Gastrocnemius medialis (tissue), 4 donors: Measurements from ENCODE around the gene AKAP6. TPM values are rescaled to one million over a fixed set of nuclear protein-coding genes. Genes with fewer than 3 reads are reported as not detected.

Experiments
- ATAC-seq, 2 donors: fragments of 150-250 bp; one replicate each; pipeline ENCODE4 v1.9.1; 2016
- DNase-seq, 2 donors: peaks; one replicate each; pipeline ENCODE4 v3.0.0-alpha.2; 2019
- H3K27ac ChIP-seq, 4 donors: fragments of 200-600 bp; sonication (generic); 1 replicate in 1 of 4; 2 replicates in 3 of 4; pipeline ENCODE4 v1.5.1; 2016 to 2018; ENCODE audit warnings: mild to moderate bottlenecking in 2 of 4, moderate library complexity in 1 of 4
- H3K27me3 ChIP-seq, 3 donors: fragments of 200-600 bp; sonication (generic) in 2 of 3; 1 replicate in 1 of 3; 2 replicates in 2 of 3; pipeline versions ENCODE4 v1.5.1 to v1.6.0; 2016 to 2019; ENCODE audit warnings: mild to moderate bottlenecking in 1 of 3, moderate library complexity in 1 of 3
- H3K36me3 ChIP-seq, 2 donors: fragments of 200-600 bp; sonication (generic) in 1 of 2; one replicate each; pipeline ENCODE4 v1.5.1; 2017 to 2018
- H3K4me1 ChIP-seq, 2 donors: fragments of 200-600 bp; sonication (generic) in 1 of 2; one replicate each; pipeline ENCODE4 v1.5.1; 2016 to 2017; ENCODE audit warnings: mild to moderate bottlenecking in 2 of 2
- H3K4me3 ChIP-seq, 4 donors: fragments of 200-600 bp; sonication (generic) in 3 of 4; 1 replicate in 1 of 4; 2 replicates in 3 of 4; pipeline ENCODE4 v1.5.1; 2016 to 2019; ENCODE audit warnings: mild to moderate bottlenecking in 2 of 4
- H3K9me3 ChIP-seq, 3 donors: fragments of 200-600 bp; sonication (generic) in 2 of 3; 1 replicate in 1 of 3; 2 replicates in 2 of 3; pipeline ENCODE4 v1.5.1; 2016 to 2019
- POLR2A ChIP-seq, 2 donors: fragments of 450-650 bp; IDR thresholded peaks; one replicate each; pipeline ENCODE4 v1.6.1; 2017; ENCODE audit warnings: antibody characterized with exemption in 2 of 2, mild to moderate bottlenecking in 2 of 2, moderate library complexity in 2 of 2
- in situ Hi-C, 4 donors: fragments of 200-750 bp; cut with MboI; loops; one replicate each; pipeline versions ENCODE4 v1.15.0 to v1.8.0; 2017; ENCODE audit warnings: low sequenced_read_pairs in 4 of 4
- intact Hi-C: fragments of 100-400 bp; cut with DNase I; formaldehyde crosslinking; loops from one replicate; pipeline ENCODE4 v1.15.1; 2023; ENCODE audit warnings: low total_unique reads
- total RNA-seq, 4 donors: library from RNA; depleted of rRNA; stranded (reverse); fragments of >200 nt; gene quantifications; one replicate each; pipeline versions ENCODE4 v1.1.0 to v1.2.3, GENCODE V29; 2016
- TF ChIP-seq, protein P1 (sequence below), 5 experiments: fragments of 450-650 bp in 3 of 5; fragments of 200-600 bp in 2 of 5; sonication (generic) in 2 of 5; IDR thresholded peaks in 4 of 5; conservative IDR thresholded peaks in 1 of 5; 1 replicate in 4 of 5; 2 replicates in 1 of 5; pipeline ENCODE4 v1.5.1; 2016 to 2019; ENCODE audit warnings: antibody characterized with exemption in 5 of 5, mild to moderate bottlenecking in 3 of 5, moderate library complexity in 3 of 5

Gene AKAP6
- total RNA-seq, 4 donors from 2014 or later, result 23.2 to 59.2 (median 32.1) TPM

DNA sequence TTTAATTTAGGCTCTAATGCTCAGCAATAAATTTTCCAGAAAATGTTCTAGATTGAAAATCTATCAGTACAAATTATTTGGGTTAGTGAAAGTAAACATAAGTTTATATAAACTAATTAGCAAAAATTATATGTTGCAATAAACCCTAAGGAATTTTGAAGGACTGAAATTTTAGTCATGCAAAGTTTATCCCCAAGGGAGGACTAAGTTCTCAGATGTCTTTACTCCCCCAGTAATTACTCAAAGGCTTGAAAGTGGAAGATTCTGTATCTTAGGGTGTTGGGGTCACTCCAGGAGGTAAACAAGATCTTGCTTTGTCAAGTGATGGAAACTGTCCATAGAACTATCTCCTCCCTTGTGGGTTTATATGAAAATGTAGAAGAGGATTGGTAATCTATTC lies 183.7 kb downstream of the AKAP6 start:
- ATAC-seq (no peak), DNase-seq (no peak)
- no peak for TF ChIP-seq POLR2A (IDR thresholded peaks at IDR 0.05)
- TF ChIP-seq, protein P1, sequence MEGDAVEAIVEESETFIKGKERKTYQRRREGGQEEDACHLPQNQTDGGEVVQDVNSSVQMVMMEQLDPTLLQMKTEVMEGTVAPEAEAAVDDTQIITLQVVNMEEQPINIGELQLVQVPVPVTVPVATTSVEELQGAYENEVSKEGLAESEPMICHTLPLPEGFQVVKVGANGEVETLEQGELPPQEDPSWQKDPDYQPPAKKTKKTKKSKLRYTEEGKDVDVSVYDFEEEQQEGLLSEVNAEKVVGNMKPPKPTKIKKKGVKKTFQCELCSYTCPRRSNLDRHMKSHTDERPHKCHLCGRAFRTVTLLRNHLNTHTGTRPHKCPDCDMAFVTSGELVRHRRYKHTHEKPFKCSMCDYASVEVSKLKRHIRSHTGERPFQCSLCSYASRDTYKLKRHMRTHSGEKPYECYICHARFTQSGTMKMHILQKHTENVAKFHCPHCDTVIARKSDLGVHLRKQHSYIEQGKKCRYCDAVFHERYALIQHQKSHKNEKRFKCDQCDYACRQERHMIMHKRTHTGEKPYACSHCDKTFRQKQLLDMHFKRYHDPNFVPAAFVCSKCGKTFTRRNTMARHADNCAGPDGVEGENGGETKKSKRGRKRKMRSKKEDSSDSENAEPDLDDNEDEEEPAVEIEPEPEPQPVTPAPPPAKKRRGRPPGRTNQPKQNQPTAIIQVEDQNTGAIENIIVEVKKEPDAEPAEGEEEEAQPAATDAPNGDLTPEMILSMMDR (IDR thresholded peaks at IDR 0.05 in 4 of 5, conservative IDR thresholded peaks at IDR 0.05 in 1 of 5), result no peak
- H3K27ac ChIP-seq, result peak overlapping the region; percentile 78 to 94 (median 90)
- H3K4me3 ChIP-seq, result no peak overlapping the region
- H3K4me1 ChIP-seq, result peaks cover 58 to 64% of the 10 kb centered on the region in 2 donors
- in situ Hi-C loops, result loop anchor here in 2 of 4 donors (10.0 kb wide), 2 partner anchors 178 to 308 kb away; partner anchors contain the start of genes RNU6-7 (in 1 of the 2) and RNU6-8 (in 1 of the 2)
- H3K9me3 ChIP-seq, result no peaks in the 10 kb centered on the region
- H3K36me3 ChIP-seq, result no peaks in the 10 kb centered on the region
- no peaks in the 10 kb centered on the region for H3K27me3 ChIP-seq
- intact Hi-C loops, result loop anchor here (1.0 to 5.0 kb wide), 2 partner anchors 40 to 256 kb away; no protein-coding TSS in a partner anchor

- Histone ChIP-seq H3K4me3 (no peak overlapping the region), H3K4me1 (peaks cover 53 to 56% of the 10 kb centered on the region in 2 donors), H3K27ac (peak overlapping the region; percentile 78 to 94 (median 90)), H3K36me3 (no peaks in the 10 kb centered on the region), H3K27me3 (no peaks in the 10 kb centered on the region), H3K9me3 (no peaks in the 10 kb centered on the region)
- no peak for ATAC-seq
- in situ Hi-C loops, result loop anchor here in 2 of 4 donors (10.0 kb wide), 2 partner anchors 179 to 309 kb away; partner anchors contain the start of genes RNU6-7 (in 1 of the 2) and RNU6-8 (in 1 of the 2)
- no peak for DNase-seq
- TF ChIP-seq, protein P1 (IDR thresholded peaks at IDR 0.05 in 4 of 5, conservative IDR thresholded peaks at IDR 0.05 in 1 of 5), result peak in 4 of 5 experiments; percentile 13 to 61 (median 42)
- no peak for TF ChIP-seq POLR2A (IDR thresholded peaks at IDR 0.05)
- intact Hi-C loops, result loop anchor here (1.0 to 5.0 kb wide), 2 partner anchors 40 to 256 kb away; no protein-coding TSS in a partner anchor
Measured at GRCh38 chr14:32513571-32514009, 184.5 kb downstream of the AKAP6 start.

DNA sequence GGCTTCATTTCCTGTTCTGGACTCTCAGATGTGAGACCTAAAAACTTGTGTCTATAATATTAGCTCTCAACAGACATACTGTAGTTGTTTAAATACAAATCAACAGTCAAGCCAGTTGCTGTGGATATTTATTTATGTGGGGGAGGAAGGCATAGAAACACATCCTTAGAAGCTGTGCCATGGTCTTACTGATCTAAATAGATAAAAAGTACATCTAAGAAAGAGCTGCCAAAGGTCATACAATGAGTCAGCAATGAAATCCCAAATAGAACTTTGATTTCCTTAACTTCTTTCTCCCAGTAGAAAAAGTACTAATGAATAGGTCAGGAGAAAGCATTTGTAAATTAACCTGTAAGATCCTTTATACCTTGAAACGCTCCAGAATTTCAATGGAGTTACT lies 185.1 kb downstream of the AKAP6 start:
- intact Hi-C loops (loop anchor here (5.0 kb wide), 1 partner anchor 257 kb away; no protein-coding TSS in a partner anchor), in situ Hi-C loops (loop anchor here in 2 of 4 donors (10.0 kb wide), 2 partner anchors 179 to 309 kb away; partner anchors contain the start of genes RNU6-7 (in 1 of the 2) and RNU6-8 (in 1 of the 2))
- ATAC-seq, result no peak
- Histone ChIP-seq H3K4me1 (peaks cover 47 to 50% of the 10 kb centered on the region in 2 donors), H3K27me3 (no peaks in the 10 kb centered on the region), H3K36me3 (no peaks in the 10 kb centered on the region), H3K27ac (peak overlapping the region; percentile 8 to 91 (median 66)), H3K9me3 (no peaks in the 10 kb centered on the region), H3K4me3 (no peak overlapping the region)
- DNase-seq, result no peak
- TF ChIP-seq, protein P1 (IDR thresholded peaks at IDR 0.05 in 4 of 5, conservative IDR thresholded peaks at IDR 0.05 in 1 of 5), result no peak
- TF ChIP-seq POLR2A (IDR thresholded peaks at IDR 0.05), result no peak

DNA sequence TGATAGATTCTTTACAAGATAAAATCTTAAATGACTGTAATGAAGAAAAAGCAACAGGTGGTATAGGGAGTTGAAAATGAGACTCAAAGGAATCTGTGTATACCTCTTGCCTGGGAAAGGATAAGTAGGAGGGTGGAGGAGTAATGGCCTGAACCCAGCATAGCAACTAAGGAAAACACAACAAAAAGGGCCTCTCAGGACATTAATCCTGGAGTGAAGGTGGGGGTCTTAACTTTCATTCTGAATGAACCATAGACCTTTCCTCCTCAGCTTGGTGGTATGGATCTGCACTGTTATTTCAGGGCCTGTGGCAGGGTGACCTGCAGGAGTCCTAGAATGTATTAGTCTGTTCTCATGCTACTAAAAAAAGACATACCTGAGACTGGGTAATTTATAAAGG lies 185.6 kb downstream of the AKAP6 start:
- Histone ChIP-seq H3K4me1 (peaks cover 44 to 47% of the 10 kb centered on the region in 2 donors), H3K4me3 (no peak overlapping the region), H3K27me3 (no peaks in the 10 kb centered on the region), H3K36me3 (no peaks in the 10 kb centered on the region), H3K9me3 (no peaks in the 10 kb centered on the region), H3K27ac (peak overlapping the region in 3 of 4 donors; percentile 64 to 91 (median 69))
- in situ Hi-C loops (loop anchor here in 2 of 4 donors (10.0 kb wide), 2 partner anchors 180 to 310 kb away; partner anchors contain the start of genes RNU6-7 (in 1 of the 2) and RNU6-8 (in 1 of the 2)), intact Hi-C loops (loop anchor here (5.0 kb wide), 1 partner anchor 257 kb away; no protein-coding TSS in a partner anchor)
- DNase-seq (no peak), ATAC-seq (no peak)
- no peak for TF ChIP-seq POLR2A (IDR thresholded peaks at IDR 0.05)
- TF ChIP-seq, protein P1 (IDR thresholded peaks at IDR 0.05 in 4 of 5, conservative IDR thresholded peaks at IDR 0.05 in 1 of 5), result no peak
